HAP-1 (cell line): ENCODE results near the gene DUSP2.

Source experiments
- DNase-seq, 2 experiments: peaks; one replicate each; pipeline ENCODE4 v3.0.0-alpha.2; 2016 to 2020; ENCODE audit warnings: low spot score in 2 of 2
- H3K27me3 ChIP-seq: fragments of 250-450 bp; sonication (Bioruptor Pico); 2 replicates; pipeline ENCODE4 v1.5.1; 2020; ENCODE audit warnings: low read depth, mild to moderate bottlenecking, moderate library complexity
- H3K36me3 ChIP-seq: fragments of 250-450 bp; sonication (Bioruptor Pico); replicated peaks from 2 replicates; pipeline ENCODE4 v1.5.1; 2020; ENCODE audit warnings: mild to moderate bottlenecking
- H3K4me1 ChIP-seq: fragments of 250-450 bp; sonication (Bioruptor Pico); 2 replicates; pipeline ENCODE4 v1.5.1; 2020; ENCODE audit warnings: mild to moderate bottlenecking
- H3K4me3 ChIP-seq: fragments of 250-450 bp; sonication (Bioruptor Pico); 2 replicates; pipeline ENCODE4 v1.5.1; 2020; ENCODE audit warnings: mild to moderate bottlenecking, moderate library complexity
- H3K9me3 ChIP-seq: fragments of 250-450 bp; sonication (Bioruptor Pico); 2 replicates; pipeline ENCODE4 v1.5.1; 2020; ENCODE audit warnings: mild to moderate bottlenecking, moderate library complexity
- in situ Hi-C: fragments of 300-500 bp; cut with MboI; formaldehyde crosslinking; loops from 3 replicates; pipeline ENCODE4 v1.14.3; 2020; ENCODE audit warnings: low sequenced_read_pairs, inconsistent platforms, mixed read lengths

DUSP2 gene

GRCh38 chr2:96139181-96139758 is 6.0 kb downstream of the DUSP2 start:
- no peaks in the 10 kb centered on the region for H3K9me3 ChIP-seq
- peaks cover 2% of the 10 kb centered on the region; the same call in 1 of the 2 replicates for H3K4me1 ChIP-seq
- in situ Hi-C loops, result no loop called here
- peaks cover 13% of the 10 kb centered on the region; the same call in 1 of the 2 replicates for H3K36me3 ChIP-seq
- no peak for DNase-seq
- H3K27me3 ChIP-seq, result no peaks in the 10 kb centered on the region
- no peak overlapping the region for H3K4me3 ChIP-seq

DNA sequence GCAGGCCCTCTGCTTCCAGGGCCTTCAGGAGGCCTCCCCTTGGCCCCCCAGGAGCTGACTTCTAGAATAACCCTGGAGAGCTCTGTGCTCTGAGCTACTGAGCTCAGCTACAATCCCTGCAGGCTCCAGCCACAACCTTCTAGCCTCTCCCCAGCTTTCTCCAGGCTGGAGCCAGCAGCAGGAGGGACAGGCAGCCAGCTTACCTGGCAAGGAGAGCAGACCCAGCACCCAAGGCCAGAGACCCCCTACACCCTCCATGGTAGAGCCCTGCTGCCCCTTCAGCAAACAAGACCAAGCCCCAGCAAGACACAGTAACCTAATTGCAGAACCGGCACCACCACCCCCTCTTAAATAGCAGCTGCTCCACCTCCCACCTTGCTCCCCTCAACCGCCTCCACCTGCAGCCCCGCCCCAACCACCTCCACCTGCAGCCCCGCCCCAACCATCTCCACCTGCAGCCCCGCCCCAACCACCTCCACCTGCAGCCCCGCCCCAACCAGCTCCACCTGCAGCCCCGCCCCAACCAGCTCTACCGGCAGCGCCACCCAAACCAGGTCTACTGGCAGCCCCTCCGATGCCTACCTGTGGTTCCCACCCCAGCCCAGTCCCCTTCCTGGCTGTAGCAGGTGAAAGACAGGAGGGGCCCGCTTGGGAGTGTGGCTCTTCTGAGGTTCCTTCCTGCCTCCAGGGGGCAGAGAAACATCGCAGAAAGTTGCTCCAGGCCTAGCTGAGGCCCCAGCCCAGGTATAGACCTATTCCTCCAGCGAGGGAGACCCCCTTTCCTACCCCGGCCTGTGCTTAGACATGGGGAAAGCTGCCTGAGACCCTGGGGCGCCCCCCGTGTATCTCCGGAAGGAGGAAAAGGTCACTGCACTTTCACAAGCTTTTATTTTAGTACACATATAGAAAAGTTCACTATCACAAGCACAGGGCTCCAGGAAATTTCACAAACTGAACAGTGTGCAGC is 6.8 kb downstream of the DUSP2 start, which contains the start of gene ASTL:
Gene ASTL, minus strand, starts transcription at position 324 of the 967 bp plus-strand sequence. Its CDS starts 66 bp downstream, at position 258.
- in situ Hi-C loops, result no loop called here
- Histone ChIP-seq H3K4me3 (no peak within 1 kb of the TSS), H3K27me3 (no peaks in the 10 kb centered on the region), H3K36me3 (peaks cover 7% of the 10 kb centered on the region; the same call in 1 of the 2 replicates), H3K4me1 (peaks cover 1% of the 10 kb centered on the region; the same call in 1 of the 2 replicates), H3K9me3 (no peaks in the 10 kb centered on the region)
- peak in 1 of 2 experiments; percentile 48 for DNase-seq

DNA sequence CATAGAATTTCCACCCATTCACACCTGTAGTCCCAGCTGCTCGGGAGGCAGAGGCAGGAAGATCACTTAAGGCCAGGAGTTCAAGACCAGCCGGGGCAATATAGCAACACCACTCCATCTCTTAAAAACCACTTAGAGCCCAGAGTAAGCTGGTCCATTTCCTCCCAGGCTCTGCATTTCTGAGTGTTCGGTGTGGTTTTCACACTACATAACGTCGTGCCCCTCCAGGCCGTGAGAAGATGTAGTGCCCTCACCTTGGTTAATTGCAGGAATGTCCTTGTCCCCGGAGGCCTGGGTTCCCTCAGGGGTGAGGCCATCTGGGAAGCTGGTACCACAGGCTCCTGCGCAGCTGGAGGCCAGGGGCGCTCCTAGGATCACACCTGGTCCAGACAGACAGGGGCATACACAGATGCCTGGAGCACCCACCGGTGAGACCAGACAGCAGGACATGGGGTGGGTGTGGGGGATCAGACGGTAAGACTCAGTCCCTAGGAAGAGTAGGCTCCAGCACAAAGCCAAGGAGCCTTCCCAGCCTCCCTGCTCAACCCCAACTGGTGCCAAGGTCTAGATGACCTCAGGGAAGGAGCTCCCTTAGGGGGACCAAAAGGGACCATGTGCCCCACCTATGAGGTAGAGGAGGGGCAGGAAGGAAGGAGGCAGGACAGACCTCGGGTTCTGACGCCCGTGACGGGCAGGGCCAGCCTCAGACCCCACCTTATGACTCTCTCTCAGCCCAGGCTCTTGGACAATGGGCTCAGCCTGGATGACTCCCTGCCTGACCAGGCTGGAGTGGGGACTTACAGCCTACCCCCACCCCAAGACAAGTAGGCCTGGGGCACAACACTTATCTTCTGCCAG is 7.7 kb downstream of the DUSP2 start:
- Histone ChIP-seq H3K9me3 (no peaks in the 10 kb centered on the region), H3K27me3 (no peaks in the 10 kb centered on the region), H3K4me3 (no peak overlapping the region), H3K4me1 (no peaks in the 10 kb centered on the region), H3K36me3 (no peaks in the 10 kb centered on the region)
- in situ Hi-C loops, result no loop called here
- no peak for DNase-seq

DNA sequence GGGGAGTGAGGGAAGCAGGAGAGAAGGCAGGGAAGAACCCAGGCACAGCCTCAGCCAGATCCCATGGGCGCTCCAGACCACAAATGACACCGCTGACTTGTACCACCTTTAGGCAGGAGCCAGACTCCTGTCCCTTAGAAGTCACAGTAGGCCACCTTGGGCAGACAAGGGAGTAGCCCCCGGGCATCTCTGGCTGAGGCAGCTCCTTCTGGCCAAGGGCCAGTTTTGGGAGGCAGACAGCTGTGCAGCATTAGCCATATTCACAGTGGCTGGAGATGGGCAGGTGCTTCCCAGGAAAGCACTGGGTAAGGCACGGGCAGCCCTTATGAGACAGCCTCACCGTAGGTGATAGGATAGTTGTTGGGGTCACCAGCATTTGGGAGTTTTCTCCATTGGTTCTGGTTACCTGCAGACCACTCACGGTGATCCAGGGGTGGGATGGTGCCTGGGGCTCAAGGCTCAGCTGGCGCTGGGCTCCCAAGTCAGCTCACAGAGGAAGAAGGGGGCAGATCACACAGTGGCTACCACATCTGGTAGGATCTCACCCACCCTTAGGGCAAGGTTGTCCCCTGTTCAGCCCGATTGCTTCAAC is 9.0 kb downstream of the DUSP2 start:
- in situ Hi-C loops, result no loop called here
- Histone ChIP-seq H3K4me3 (no peak overlapping the region), H3K9me3 (no peaks in the 10 kb centered on the region), H3K36me3 (no peaks in the 10 kb centered on the region), H3K27me3 (no peaks in the 10 kb centered on the region), H3K4me1 (no peaks in the 10 kb centered on the region)
- DNase-seq, result no peak

DNA sequence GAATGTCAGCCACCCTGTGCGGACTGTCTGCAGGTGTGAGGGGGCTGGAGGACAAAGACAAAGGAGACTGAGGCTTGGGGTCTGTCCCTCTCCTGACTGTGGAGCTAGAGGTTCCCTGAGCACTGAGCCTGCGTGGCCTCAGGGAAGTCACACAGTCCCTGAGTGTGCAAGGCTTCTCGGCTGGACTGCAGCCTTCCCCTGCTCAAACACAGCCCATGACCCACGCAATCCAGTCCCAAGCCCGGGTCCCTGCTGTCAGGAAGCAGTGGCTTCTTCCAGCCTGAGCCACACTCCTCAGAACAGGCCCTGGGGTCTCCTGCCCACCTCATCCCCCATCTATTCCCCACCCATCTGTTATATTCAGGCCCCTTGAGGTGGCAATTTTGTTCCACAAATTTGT is 9.6 kb downstream of the DUSP2 start:
- no peak for DNase-seq
- in situ Hi-C loops, result no loop called here
- Histone ChIP-seq H3K4me1 (no peaks in the 10 kb centered on the region), H3K9me3 (no peaks in the 10 kb centered on the region), H3K4me3 (no peak overlapping the region), H3K27me3 (no peaks in the 10 kb centered on the region), H3K36me3 (no peaks in the 10 kb centered on the region)

DNA sequence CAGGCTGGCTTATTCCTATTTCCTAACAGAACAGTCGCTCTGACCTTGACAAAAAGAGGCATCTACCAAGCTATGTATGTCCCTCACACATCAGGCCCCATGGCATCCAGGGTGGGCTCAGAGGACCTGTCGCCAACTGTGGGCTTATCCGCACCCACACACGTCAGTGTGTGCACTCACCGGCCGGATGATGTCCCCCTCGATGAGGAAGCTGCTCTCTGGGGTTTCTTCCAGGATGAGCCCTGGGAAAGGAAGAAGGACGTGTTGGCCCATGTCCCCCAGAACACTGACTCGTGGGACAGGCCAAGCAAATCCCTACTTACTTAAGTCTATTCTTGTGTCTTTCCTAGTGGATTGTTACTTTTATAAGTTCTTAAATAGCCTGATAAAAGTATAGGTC is 10.1 kb downstream of the DUSP2 start:
- H3K36me3 ChIP-seq, result no peaks in the 10 kb centered on the region
- DNase-seq, result no peak
- no peak overlapping the region for H3K4me3 ChIP-seq
- no peaks in the 10 kb centered on the region for H3K9me3 ChIP-seq
- in situ Hi-C loops, result no loop called here
- no peaks in the 10 kb centered on the region for H3K27me3 ChIP-seq
- no peaks in the 10 kb centered on the region for H3K4me1 ChIP-seq

- Histone ChIP-seq H3K4me1 (no peaks in the 10 kb centered on the region), H3K27me3 (no peaks in the 10 kb centered on the region), H3K9me3 (no peaks in the 10 kb centered on the region), H3K4me3 (no peak overlapping the region), H3K36me3 (no peaks in the 10 kb centered on the region)
- in situ Hi-C loops, result no loop called here
- no peak for DNase-seq
Measured at GRCh38 chr2:96134421-96134820, 10.8 kb downstream of the DUSP2 start.

DNA sequence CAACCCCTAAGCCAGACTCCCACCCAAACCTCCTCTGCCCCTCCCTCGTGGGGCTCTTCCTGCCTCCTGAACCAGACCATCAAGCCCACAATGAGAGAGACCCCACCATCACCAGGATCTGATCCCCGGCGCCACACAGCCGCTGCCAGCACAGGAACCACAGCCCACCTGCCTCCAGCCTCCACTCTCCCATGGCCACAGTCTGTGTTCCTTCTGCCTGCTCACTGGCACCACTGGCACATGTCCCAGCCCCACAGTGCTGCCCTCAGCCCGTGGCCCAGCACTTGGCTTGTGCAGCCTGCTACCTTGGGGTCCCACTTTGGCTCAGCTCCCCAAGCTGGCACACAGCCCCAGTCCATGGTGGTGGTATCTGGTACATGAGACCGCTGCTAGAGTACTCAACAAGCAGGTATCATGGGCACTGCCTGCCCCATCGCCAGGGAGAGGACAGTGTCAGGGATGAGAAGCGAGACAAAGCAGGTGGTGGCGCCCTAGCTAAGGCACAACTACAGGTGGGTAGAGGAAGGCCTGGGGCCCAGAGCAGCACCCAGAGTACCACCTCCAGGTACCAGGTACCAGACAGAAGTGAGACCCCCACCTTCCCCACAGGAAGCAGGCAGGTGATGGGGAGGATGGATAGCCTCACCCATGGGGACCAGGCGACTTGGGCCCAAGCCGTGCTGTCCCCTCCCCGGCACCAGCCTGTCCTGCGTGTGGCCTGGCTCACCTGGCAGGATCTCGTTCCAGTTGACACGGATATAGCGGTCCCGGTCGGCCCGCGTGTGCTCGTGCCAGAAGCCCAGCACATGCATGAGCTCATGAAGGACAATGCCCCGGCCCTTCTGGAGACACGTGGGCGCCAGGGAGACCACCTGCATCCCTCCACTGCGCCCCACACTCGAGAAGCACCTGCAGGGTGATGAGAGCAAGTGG is 13.2 kb downstream of the DUSP2 start:
- no peaks in the 10 kb centered on the region for H3K9me3 ChIP-seq
- no peaks in the 10 kb centered on the region for H3K36me3 ChIP-seq
- no peaks in the 10 kb centered on the region; the same call in 1 of the 2 replicates for H3K27me3 ChIP-seq
- no peaks in the 10 kb centered on the region for H3K4me1 ChIP-seq
- H3K4me3 ChIP-seq, result no peak overlapping the region
- DNase-seq, result no peak
- in situ Hi-C loops, result no loop called here

DNA sequence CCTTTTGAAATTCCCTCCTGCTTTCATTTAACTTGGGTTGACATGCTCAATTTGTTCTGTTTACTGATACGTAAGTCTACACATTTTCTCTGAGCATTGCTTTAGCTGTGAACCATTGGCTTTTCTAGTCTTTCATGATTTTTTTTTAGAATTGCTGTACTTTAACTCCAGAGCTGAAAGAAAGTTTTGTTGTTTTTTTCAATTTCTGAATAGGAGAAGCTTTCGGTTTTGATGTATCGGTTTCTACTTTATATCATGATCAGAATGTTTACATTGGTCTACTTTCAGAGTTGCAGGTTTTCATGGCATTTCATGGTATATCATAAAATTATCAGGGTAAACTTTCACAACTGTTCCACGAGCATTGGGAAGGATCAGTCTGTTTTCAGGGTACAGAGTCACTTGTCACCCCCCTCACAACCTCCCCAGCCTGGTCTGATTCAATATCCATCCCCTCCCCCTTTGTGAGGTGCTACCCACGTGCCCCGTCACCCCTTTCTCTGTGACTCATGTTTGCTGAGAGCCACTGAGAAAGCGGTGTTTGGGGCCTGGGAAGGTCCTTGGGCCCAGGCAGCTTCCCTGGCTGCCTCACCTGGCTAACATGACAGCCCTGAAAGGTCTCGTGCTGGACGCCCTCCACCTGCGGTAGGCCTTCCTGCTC is 14.0 kb downstream of the DUSP2 start:
- Histone ChIP-seq H3K36me3 (no peaks in the 10 kb centered on the region), H3K4me1 (no peaks in the 10 kb centered on the region), H3K4me3 (no peak overlapping the region), H3K27me3 (no peaks in the 10 kb centered on the region; the same call in 1 of the 2 replicates), H3K9me3 (no peaks in the 10 kb centered on the region)
- in situ Hi-C loops, result no loop called here
- no peak for DNase-seq

- H3K9me3 ChIP-seq, result no peaks in the 10 kb centered on the region
- DNase-seq, result no peak
- H3K27me3 ChIP-seq, result no peaks in the 10 kb centered on the region; the same call in 1 of the 2 replicates
- no peaks in the 10 kb centered on the region for H3K36me3 ChIP-seq
- in situ Hi-C loops, result no loop called here
- H3K4me3 ChIP-seq, result no peak overlapping the region
- H3K4me1 ChIP-seq, result no peaks in the 10 kb centered on the region
Measured at GRCh38 chr2:96130483-96130882, 14.8 kb downstream of the DUSP2 start.

GRCh38 chr2:96129528-96130120 is 15.6 kb downstream of the DUSP2 start:
- H3K36me3 ChIP-seq, result no peaks in the 10 kb centered on the region
- in situ Hi-C loops, result no loop called here
- H3K4me3 ChIP-seq, result no peak overlapping the region
- no peak for DNase-seq
- no peaks in the 10 kb centered on the region for H3K9me3 ChIP-seq
- H3K4me1 ChIP-seq, result no peaks in the 10 kb centered on the region
- H3K27me3 ChIP-seq, result no peaks in the 10 kb centered on the region; the same call in 1 of the 2 replicates

DNA sequence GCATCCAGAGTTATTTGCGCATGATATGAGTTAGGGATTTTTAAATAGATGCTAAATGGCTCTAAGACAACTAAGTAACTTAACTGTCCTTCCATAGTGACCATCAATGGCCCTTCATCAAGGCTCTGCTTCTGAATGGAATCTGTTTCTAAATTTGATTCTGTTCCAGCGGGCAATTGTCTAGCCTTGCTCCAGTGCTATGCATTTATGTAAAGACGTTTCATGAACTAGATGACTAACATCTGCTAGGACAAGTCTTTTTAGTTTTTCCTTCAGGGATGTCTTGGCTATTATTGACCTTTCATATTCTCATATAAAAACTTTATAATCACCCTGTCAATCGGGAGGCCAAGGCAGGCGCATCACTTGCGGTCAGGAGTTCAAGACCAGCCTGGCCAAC is 16.8 kb downstream of the DUSP2 start:
- in situ Hi-C loops, result no loop called here

More for the DNA sequence above, 16.8 kb downstream of the DUSP2 start:
- DNase-seq, result no peak
- no peak overlapping the region for H3K4me3 ChIP-seq
- no peaks in the 10 kb centered on the region; the same call in 1 of the 2 replicates for H3K27me3 ChIP-seq
- H3K9me3 ChIP-seq, result no peaks in the 10 kb centered on the region
- H3K4me1 ChIP-seq, result no peaks in the 10 kb centered on the region
- no peaks in the 10 kb centered on the region for H3K36me3 ChIP-seq
